Gastroesophageal sphincter (tissue), 3 donors: ENCODE results near the gene LDLRAD3.

ENCODE experiments used
- EP300 ChIP-seq: sonication (generic); formaldehyde crosslinking; IDR thresholded peaks from one replicate; pipeline ENCODE4 v1.6.1; 2017; ENCODE audit warnings: antibody characterized with exemption, mild to moderate bottlenecking
- POLR2A ChIP-seq, 2 donors: fragments of 450-650 bp; IDR thresholded peaks; one replicate each; pipeline ENCODE4 v1.6.1; 2017; ENCODE audit warnings: antibody characterized with exemption in 2 of 2, mild to moderate bottlenecking in 2 of 2, moderate library complexity in 1 of 2
- POLR2AphosphoS5 ChIP-seq: sonication (generic); formaldehyde crosslinking; IDR thresholded peaks from one replicate; pipeline ENCODE4 v1.6.1; 2017; ENCODE audit warnings: antibody characterized with exemption
- TF ChIP-seq, protein P1 (sequence below), 4 experiments: fragments of 200-600 bp in 2 of 4; fragments of 450-650 bp in 2 of 4; sonication (generic) in 1 of 4; IDR thresholded peaks; one replicate each; pipeline ENCODE4 v1.5.1; 2017 to 2019; ENCODE audit warnings: antibody characterized with exemption in 4 of 4, mild to moderate bottlenecking in 2 of 4, moderate library complexity in 2 of 4

DNA sequence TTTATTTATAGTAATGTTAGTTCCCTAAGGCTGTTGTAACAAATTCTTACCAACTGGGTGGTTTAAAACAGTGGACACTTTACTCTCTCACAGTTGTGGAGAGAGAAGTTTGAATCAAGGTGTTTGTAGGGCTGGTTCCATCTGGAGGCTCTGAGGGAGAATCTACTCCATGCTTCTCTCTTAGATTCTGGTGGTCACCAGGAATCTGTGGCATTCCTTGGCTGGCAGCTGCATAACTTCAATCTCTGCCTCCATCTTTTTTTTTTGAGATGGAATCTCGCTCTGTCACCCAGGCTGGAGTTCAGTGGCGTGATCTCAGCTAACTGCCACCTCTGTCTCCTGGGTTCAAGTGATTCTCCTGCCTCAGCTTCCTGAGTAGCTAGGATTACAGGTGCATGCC is 46.3 kb downstream of the LDLRAD3 start:
- TF ChIP-seq POLR2A (IDR thresholded peaks at IDR 0.05) (no peak), EP300 (no peak), POLR2AphosphoS5 (no peak)
- TF ChIP-seq, protein P1, sequence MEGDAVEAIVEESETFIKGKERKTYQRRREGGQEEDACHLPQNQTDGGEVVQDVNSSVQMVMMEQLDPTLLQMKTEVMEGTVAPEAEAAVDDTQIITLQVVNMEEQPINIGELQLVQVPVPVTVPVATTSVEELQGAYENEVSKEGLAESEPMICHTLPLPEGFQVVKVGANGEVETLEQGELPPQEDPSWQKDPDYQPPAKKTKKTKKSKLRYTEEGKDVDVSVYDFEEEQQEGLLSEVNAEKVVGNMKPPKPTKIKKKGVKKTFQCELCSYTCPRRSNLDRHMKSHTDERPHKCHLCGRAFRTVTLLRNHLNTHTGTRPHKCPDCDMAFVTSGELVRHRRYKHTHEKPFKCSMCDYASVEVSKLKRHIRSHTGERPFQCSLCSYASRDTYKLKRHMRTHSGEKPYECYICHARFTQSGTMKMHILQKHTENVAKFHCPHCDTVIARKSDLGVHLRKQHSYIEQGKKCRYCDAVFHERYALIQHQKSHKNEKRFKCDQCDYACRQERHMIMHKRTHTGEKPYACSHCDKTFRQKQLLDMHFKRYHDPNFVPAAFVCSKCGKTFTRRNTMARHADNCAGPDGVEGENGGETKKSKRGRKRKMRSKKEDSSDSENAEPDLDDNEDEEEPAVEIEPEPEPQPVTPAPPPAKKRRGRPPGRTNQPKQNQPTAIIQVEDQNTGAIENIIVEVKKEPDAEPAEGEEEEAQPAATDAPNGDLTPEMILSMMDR (IDR thresholded peaks at IDR 0.05), result no peak
